H1 (cell line): Measurements from ENCODE around the gene IWS1. TPM values are rescaled to one million over a fixed set of nuclear protein-coding genes. Genes with fewer than 3 reads are reported as not detected.

Source experiments
- CTCF ChIA-PET: fragments of 300-600 bp; sonication (Branson Sonifier 250); formaldehyde crosslinking; loops from one replicate; lab custom pipeline; 2021; ENCODE audit not compliant: partially characterized antibody; lab: Charles Lee
- POLR2A ChIA-PET: fragments of 300-600 bp; sonication (Branson Sonifier 250); formaldehyde crosslinking; loops from one replicate; lab custom pipeline; 2021; ENCODE audit warnings: inconsistent platforms; ENCODE audit not compliant: partially characterized antibody; lab: Charles Lee
- DNase-seq, 2 experiments: peaks; one replicate each; pipeline versions ENCODE4 v3.0.0 to v3.0.0-alpha.2; 2010 to 2022; ENCODE audit warnings: low spot score in 2 of 2, low read depth in 1 of 2, mixed read lengths in 1 of 2
- FAIRE-seq: peaks from 2 replicates; lab custom pipeline; 2011; peaks lifted over from hg19 to GRCh38; lab: Jason Lieb, UNC
- H2AFZ ChIP-seq: 2 replicates; pipeline ENCODE4 v1.8.1; 2012; ENCODE audit warnings: low read length, inconsistent platforms
- H2AK5ac ChIP-seq: 2 replicates; pipeline ENCODE4 v1.6.1; 2013; ENCODE audit warnings: low read depth, low read length
- H2BK120ac ChIP-seq: replicated peaks from 2 replicates; pipeline ENCODE3; 2013; ENCODE audit warnings: low read depth, low read length, inconsistent platforms
- H2BK12ac ChIP-seq: 2 replicates; pipeline ENCODE4 v1.6.1; 2013; ENCODE audit warnings: low read depth, low read length
- H2BK15ac ChIP-seq: 2 replicates; pipeline ENCODE4 v1.6.1; 2013; ENCODE audit warnings: low read length
- H2BK20ac ChIP-seq: 2 replicates; pipeline ENCODE4 v1.6.1; 2013; ENCODE audit warnings: low read length
- H2BK5ac ChIP-seq: 2 replicates; pipeline ENCODE4 v1.6.1; 2013; ENCODE audit warnings: low read depth, low read length
- H3K14ac ChIP-seq: 2 replicates; pipeline ENCODE4 v1.6.1; 2013; ENCODE audit warnings: inconsistent platforms; ENCODE audit not compliant: insufficient read length
- H3K18ac ChIP-seq: 2 replicates; pipeline ENCODE4 v1.6.1; 2013; ENCODE audit warnings: low read length; ENCODE audit errors: extremely low read depth
- H3K23ac ChIP-seq: 2 replicates; pipeline ENCODE4 v1.6.1; 2013; ENCODE audit warnings: inconsistent platforms; ENCODE audit not compliant: insufficient read length
- H3K23me2 ChIP-seq: 2 replicates; pipeline ENCODE4 v1.6.1; 2013; ENCODE audit warnings: low read depth, low read length
- H3K27ac ChIP-seq: 2 replicates; pipeline ENCODE4 v1.6.1; 2011; ENCODE audit warnings: low read depth, low read length, inconsistent platforms
- H3K27me3 ChIP-seq, 4 experiments: replicated peaks in 1 of 4; 1 replicate in 1 of 4; 2 replicates in 3 of 4; pipeline versions ENCODE4 v1.6.1 to v1.8.1; 2011 to 2013; ENCODE audit warnings: low read length in 3 of 4, mild to moderate bottlenecking in 3 of 4, inconsistent platforms in 2 of 4, mixed read lengths in 2 of 4, moderate library complexity in 1 of 4; ENCODE audit not compliant: control insufficient read depth in 3 of 4, insufficient read depth in 3 of 4; ENCODE audit errors: extremely low read depth in 1 of 4
- H3K36me3 ChIP-seq, 4 experiments: 2 replicates each; pipeline versions ENCODE4 v1.6.1 to v1.8.1; 2011 to 2013; ENCODE audit warnings: mild to moderate bottlenecking in 4 of 4, low read length in 3 of 4, moderate library complexity in 2 of 4, control low read depth in 1 of 4, inconsistent platforms in 1 of 4; ENCODE audit not compliant: insufficient read depth in 4 of 4, control insufficient read depth in 2 of 4
- H3K4ac ChIP-seq: replicated peaks from 2 replicates; pipeline ENCODE3; 2013; ENCODE audit warnings: low read length, low read depth, mixed read lengths, inconsistent platforms; ENCODE audit not compliant: insufficient read length
- H3K4me1 ChIP-seq, 4 experiments: replicated peaks in 1 of 4; 1 replicate in 1 of 4; 2 replicates in 3 of 4; pipeline versions ENCODE4 v1.6.1 to v1.8.1; 2011 to 2013; ENCODE audit warnings: low read length in 3 of 4, inconsistent platforms in 2 of 4, mixed read lengths in 1 of 4; ENCODE audit not compliant: insufficient read depth in 4 of 4, control insufficient read depth in 3 of 4
- H3K4me2 ChIP-seq, 2 experiments: 2 replicates each; pipeline versions ENCODE4 v1.6.1 to v1.8.1; 2011 to 2013; ENCODE audit warnings: low read depth in 2 of 2, low read length in 2 of 2, control low read depth in 1 of 2, inconsistent platforms in 1 of 2, mild to moderate bottlenecking in 1 of 2; ENCODE audit not compliant: insufficient read depth in 1 of 2
- H3K4me3 ChIP-seq, 4 experiments: fragments of 200-600, 300-600 bp in 1 of 4; sonication (generic), shearing (Covaris generic), sonication (Bioruptor Twin) in 1 of 4; 2 replicates each; pipeline versions ENCODE4 v1.5.1 to v1.8.1; 2011 to 2016; ENCODE audit warnings: low read length in 4 of 4, low read depth in 3 of 4, control low read depth in 2 of 4, inconsistent platforms in 2 of 4, mild to moderate bottlenecking in 2 of 4, mixed read lengths in 1 of 4, moderate library complexity in 1 of 4; ENCODE audit not compliant: insufficient read depth in 2 of 4; ENCODE audit errors: extremely low read depth in 1 of 4
- H3K56ac ChIP-seq: replicated peaks from 2 replicates; pipeline ENCODE3; 2013; ENCODE audit warnings: low read depth, mild to moderate bottlenecking, mixed read lengths, low read length, inconsistent platforms; ENCODE audit not compliant: insufficient read length
- H3K79me1 ChIP-seq: 2 replicates; pipeline ENCODE4 v1.6.1; 2013; ENCODE audit warnings: low read depth, low read length, control low read depth
- H3K79me2 ChIP-seq, 2 experiments: 2 replicates each; pipeline versions ENCODE4 v1.6.1 to v1.8.1; 2012 to 2013; ENCODE audit warnings: low read length in 2 of 2, mild to moderate bottlenecking in 2 of 2, inconsistent platforms in 1 of 2; ENCODE audit not compliant: insufficient read depth in 2 of 2, control insufficient read depth in 1 of 2
- H3K9ac ChIP-seq, 4 experiments: replicated peaks in 1 of 4; 1 replicate in 1 of 4; 2 replicates in 3 of 4; pipeline versions ENCODE4 v1.6.1 to v1.8.1; 2011 to 2013; ENCODE audit warnings: low read depth in 3 of 4, low read length in 3 of 4, control low read depth in 2 of 4, mild to moderate bottlenecking in 2 of 4, moderate library complexity in 2 of 4, inconsistent platforms in 1 of 4; ENCODE audit errors: extremely low read depth in 1 of 4
- H3K9me3 ChIP-seq, 2 experiments: 2 replicates each; pipeline versions ENCODE4 v1.6.1 to v1.8.1; 2012 to 2013; ENCODE audit warnings: mild to moderate bottlenecking in 2 of 2, moderate library complexity in 2 of 2, control low read depth in 1 of 2, inconsistent platforms in 1 of 2, low read depth in 1 of 2, low read length in 1 of 2, mixed read lengths in 1 of 2; ENCODE audit not compliant: insufficient read depth in 2 of 2
- H4K20me1 ChIP-seq, 2 experiments: replicated peaks in 1 of 2; 2 replicates each; pipeline versions ENCODE3 to v1.8.1; 2011 to 2013; ENCODE audit warnings: inconsistent platforms in 2 of 2, low read length in 2 of 2, mild to moderate bottlenecking in 1 of 2; ENCODE audit not compliant: insufficient read depth in 2 of 2, control insufficient read depth in 1 of 2
- H4K5ac ChIP-seq: 2 replicates; pipeline ENCODE4 v1.6.1; 2013; ENCODE audit warnings: low read length, low read depth, mixed read lengths, inconsistent platforms; ENCODE audit not compliant: insufficient read length
- H4K8ac ChIP-seq: 2 replicates; pipeline ENCODE4 v1.8.0; 2013; ENCODE audit warnings: mild to moderate bottlenecking, moderate library complexity, low read length, inconsistent platforms; ENCODE audit not compliant: insufficient read depth; ENCODE audit errors: extremely low read depth
- H4K91ac ChIP-seq: replicated peaks from 2 replicates; pipeline ENCODE3; 2013; ENCODE audit warnings: low read length, mixed read lengths, inconsistent platforms; ENCODE audit not compliant: insufficient read length
- BCL11A ChIP-seq, 2 experiments: IDR thresholded peaks; one replicate each; pipeline ENCODE4 v1.6.1; 2011; ENCODE audit warnings: low read depth in 2 of 2, low read length in 2 of 2, mild to moderate bottlenecking in 2 of 2
- NANOG ChIP-seq: IDR thresholded peaks from 2 replicates; pipeline ENCODE4 v1.6.1; 2011; ENCODE audit warnings: low read length, low read depth, mild to moderate bottlenecking, inconsistent platforms; ENCODE audit not compliant: insufficient read depth, poor library complexity, severe bottlenecking
- RAD21 ChIP-seq, 2 experiments: IDR thresholded peaks in 1 of 2; conservative IDR thresholded peaks in 1 of 2; 2 replicates each; pipeline ENCODE4 v1.6.1; 2011; ENCODE audit warnings: low read depth in 2 of 2, low read length in 2 of 2, improper control_type of control experiment in 1 of 2, inconsistent platforms in 1 of 2, mild to moderate bottlenecking in 1 of 2, moderate library complexity in 1 of 2
- WGBS, 2 experiments: shearing (Covaris generic) in 1 of 2; methylation state at CpG; one replicate each; pipeline versions ENCODE4 v1.1.6 to v1.1.7; 2013 to 2015; ENCODE audit warnings: low lambda C conversion rate in 2 of 2, mixed read lengths in 2 of 2, inconsistent platforms in 1 of 2, low coverage in 1 of 2, missing lambda C conversion rate in 1 of 2; ENCODE audit not compliant: insufficient replicate concordance in 2 of 2, insufficient coverage in 1 of 2, insufficient read length in 1 of 2; ENCODE audit errors: extremely low coverage in 1 of 2, missing lambda C conversion rate in 1 of 2; 5-methylcytosine and 5-hydroxymethylcytosine counted together
- polyA plus RNA-seq, 7 experiments: library from polyadenylated mRNA; depleted of rRNA in 3 of 7; stranded (reverse) in 5 of 7; unstranded in 2 of 7; fragments of >200 nt in 5 of 7; fragments of 200-250 nt in 2 of 7; gene quantifications; 1 replicate in 5 of 7; 2 replicates in 1 of 7; 4 replicates in 1 of 7; pipeline versions ENCODE4 v1.2.1 to v1.2.3, GENCODE V29; 2011 to 2013; ENCODE audit warnings: missing spikeins in 2 of 7, mixed read lengths in 2 of 7
- total RNA-seq: library from RNA; stranded (reverse); fragmentation: NEBNext Ultra II Directional; extraction: Animal tissue kit (Norgen Biotek cat#: 25700); gene quantifications from 2 replicates; pipeline ENCODE4 v1.2.1, GENCODE V29; 2021

Gene IWS1
- total and polyA plus RNA-seq, 2 of the 8 experiments (the other 6 are each of a cell fraction or from before 2014, with no cell fraction given): 18.4 to 64.8 TPM

- no peak overlapping the region for H2BK120ac ChIP-seq
- no peak for FAIRE-seq
- no peak overlapping the region for H3K56ac ChIP-seq
- no peak overlapping the region for H3K4me2 ChIP-seq
- no peak overlapping the region for H2AFZ ChIP-seq
- ChIA-PET POLR2A (interaction anchor here (1.3 kb wide), 1 partner anchor 25 kb away, joined by 3 read pairs; no protein-coding TSS in a partner anchor), CTCF (interaction anchor here (0.6 to 4.0 kb wide), 8 partner anchors 12 to 715 kb away, joined by 3 to 27 read pairs (median 3); no protein-coding TSS in a partner anchor)
- no peak overlapping the region for H3K4me3 ChIP-seq
- no peak overlapping the region for H3K9ac ChIP-seq
- H4K20me1 ChIP-seq: no peaks in the 10 kb centered on the region
- H3K79me1 ChIP-seq: no peaks in the 10 kb centered on the region
- H3K27ac ChIP-seq: no peak overlapping the region
- TF ChIP-seq NANOG (no peak), RAD21 (IDR thresholded peaks at IDR 0.05 in 1 of 2, conservative IDR thresholded peaks at IDR 0.05 in 1 of 2; ENCODE audit: low read depth in 2 of 2, low read length in 2 of 2) (no peak), BCL11A (IDR thresholded peaks at IDR 0.05; ENCODE audit: low read depth in 2 of 2, low read length in 2 of 2) (no peak)
- TF ChIP-seq, all 59 proteins: peak for 0
- Histone ChIP-seq H2BK15ac (no peak overlapping the region), H3K23me2 (no peaks in the 10 kb centered on the region), H3K4me1 (peaks cover 0 to 2% (median 1%) of the 10 kb centered on the region in 4 experiments; a peak in 1 of 7 replicates), H3K23ac (no peak overlapping the region), H2AK5ac (peak overlapping the region; percentile 24; the same call in 1 of the 2 replicates), H2BK20ac (no peak overlapping the region), H4K91ac (no peak overlapping the region), H2BK12ac (no peak overlapping the region), H3K79me2 (no peaks in the 10 kb centered on the region), H3K36me3 (no peaks in the 10 kb centered on the region), H3K9me3 (no peaks in the 10 kb centered on the region), H3K18ac (no peak overlapping the region), H3K14ac (no peak overlapping the region), H3K4ac (no peak overlapping the region), H4K5ac (no peak overlapping the region), H4K8ac (no peak overlapping the region; the same call in 1 of the 2 replicates), H3K27me3 (no peaks in the 10 kb centered on the region), H2BK5ac (no peak overlapping the region)
- 87% methylated on average over 10 of the region's 12 CpGs; no CpG with 5 or more reads in 1 of the 2 experiments for WGBS, 2 experiments
- DNase-seq: no peak
These were observed 39.2 kb upstream of the IWS1 start for GRCh38 chr2:127565261-127566138.
